Adrenal gland (tissue), 5 donors: ENCODE results near the gene PPM1B.

Source experiments
- CTCF ChIP-seq, 6 experiments: fragments of 450-650 bp in 4 of 6; fragments of 200-600 bp in 2 of 6; sonication (generic) in 1 of 6; IDR thresholded peaks; 1 replicate in 5 of 6; 2 replicates in 1 of 6; pipeline versions ENCODE4 v1.5.1 to v1.8.0; 2016 to 2021; ENCODE audit warnings: antibody characterized with exemption in 6 of 6, mild to moderate bottlenecking in 2 of 6, moderate library complexity in 1 of 6
- POLR2A ChIP-seq, 2 donors: fragments of 450-650 bp; IDR thresholded peaks; one replicate each; pipeline ENCODE4 v1.6.1; 2017; ENCODE audit warnings: antibody characterized with exemption in 2 of 2, mild to moderate bottlenecking in 2 of 2, moderate library complexity in 1 of 2
- donor health status: DM: no; HTN: no; CAD: no.

GRCh38 chr2:44195714-44196113 is 27.0 kb downstream of the PPM1B start:
- TF ChIP-seq CTCF (IDR thresholded peaks at IDR 0.05) (no peak), POLR2A (IDR thresholded peaks at IDR 0.05) (no peak)
